NCI-H2196 treated with DMSO at 0.1 percent for 48 hours (cell line): Measurements from ENCODE around the gene HOXA6.

Experiments
- DNase-seq: peaks from one replicate; lab custom pipeline; 2025; ENCODE audit not compliant: unreplicated experiment; lab: John Stamatoyannopoulos, UW

HOXA6 gene

GRCh38 chr7:27124902-27125689 is 22.5 kb downstream of the HOXA6 start:
- no peak for DNase-seq

- no peak for DNase-seq
Measured at GRCh38 chr7:27124096-27124901, 23.3 kb downstream of the HOXA6 start.

- no peak for DNase-seq
Measured at GRCh38 chr7:27123477-27124053, 24.0 kb downstream of the HOXA6 start.

- DNase-seq: no peak
Measured at GRCh38 chr7:27123007-27123476, 24.5 kb downstream of the HOXA6 start.

GRCh38 chr7:27122077-27122910 is 25.3 kb downstream of the HOXA6 start:
- DNase-seq: no peak

GRCh38 chr7:27121684-27122076 is 25.9 kb downstream of the HOXA6 start:
- no peak for DNase-seq

- DNase-seq: no peak
Measured at GRCh38 chr7:27119412-27119911, 28.1 kb downstream of the HOXA6 start.

- no peak for DNase-seq
Measured at GRCh38 chr7:27118580-27118979, 29.0 kb downstream of the HOXA6 start.

- DNase-seq: no peak
Measured at GRCh38 chr7:27117887-27118491, 29.6 kb downstream of the HOXA6 start.

GRCh38 chr7:27116962-27117886 is 30.4 kb downstream of the HOXA6 start:
- DNase-seq: no peak

- no peak for DNase-seq
Measured at GRCh38 chr7:27116031-27116961, 31.3 kb downstream of the HOXA6 start.

GRCh38 chr7:27115221-27116026 is 32.1 kb downstream of the HOXA6 start:
- no peak for DNase-seq

GRCh38 chr7:27114881-27115220 is 32.7 kb downstream of the HOXA6 start:
- no peak for DNase-seq

- no peak for DNase-seq
Measured at GRCh38 chr7:27113991-27114769, 33.4 kb downstream of the HOXA6 start.

- DNase-seq: no peak
Measured at GRCh38 chr7:27112955-27113949, 34.3 kb downstream of the HOXA6 start.
